Measurements from ENCODE around the gene FBXW11. TPM values are rescaled to one million over a fixed set of nuclear protein-coding genes. Genes with fewer than 3 reads are reported as not detected.

FBXW11 gene
- total RNA-seq, 4 donors from 2014 or later: 61.3 to 76.6 (median 70.2) TPM

- TF ChIP-seq, protein P1, sequence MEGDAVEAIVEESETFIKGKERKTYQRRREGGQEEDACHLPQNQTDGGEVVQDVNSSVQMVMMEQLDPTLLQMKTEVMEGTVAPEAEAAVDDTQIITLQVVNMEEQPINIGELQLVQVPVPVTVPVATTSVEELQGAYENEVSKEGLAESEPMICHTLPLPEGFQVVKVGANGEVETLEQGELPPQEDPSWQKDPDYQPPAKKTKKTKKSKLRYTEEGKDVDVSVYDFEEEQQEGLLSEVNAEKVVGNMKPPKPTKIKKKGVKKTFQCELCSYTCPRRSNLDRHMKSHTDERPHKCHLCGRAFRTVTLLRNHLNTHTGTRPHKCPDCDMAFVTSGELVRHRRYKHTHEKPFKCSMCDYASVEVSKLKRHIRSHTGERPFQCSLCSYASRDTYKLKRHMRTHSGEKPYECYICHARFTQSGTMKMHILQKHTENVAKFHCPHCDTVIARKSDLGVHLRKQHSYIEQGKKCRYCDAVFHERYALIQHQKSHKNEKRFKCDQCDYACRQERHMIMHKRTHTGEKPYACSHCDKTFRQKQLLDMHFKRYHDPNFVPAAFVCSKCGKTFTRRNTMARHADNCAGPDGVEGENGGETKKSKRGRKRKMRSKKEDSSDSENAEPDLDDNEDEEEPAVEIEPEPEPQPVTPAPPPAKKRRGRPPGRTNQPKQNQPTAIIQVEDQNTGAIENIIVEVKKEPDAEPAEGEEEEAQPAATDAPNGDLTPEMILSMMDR (IDR thresholded peaks at IDR 0.05): no peak
- no peak for TF ChIP-seq POLR2A (IDR thresholded peaks at IDR 0.05)
- Histone ChIP-seq H3K9me3 (no peaks in the 10 kb centered on the region), H3K4me3 (replicated peaks in 1 of 3) (no peak overlapping the region), H3K27me3 (no peaks in the 10 kb centered on the region), H3K36me3 (no peaks in the 10 kb centered on the region), H3K4me1 (peaks cover 41 to 60% of the 10 kb centered on the region in 2 donors), H3K27ac (peak overlapping the region in 1 of 3 donors; percentile 35)
- DNase-seq: no peak
- intact Hi-C loops (cut with DNase I): no loop called here
- WGBS, 2 donors: 44 to 52% methylated on average over 5 of the region's 5 CpGs
Observed at GRCh38 chr5:171999877-172000276, 6.6 kb downstream of the FBXW11 start.

DNA sequence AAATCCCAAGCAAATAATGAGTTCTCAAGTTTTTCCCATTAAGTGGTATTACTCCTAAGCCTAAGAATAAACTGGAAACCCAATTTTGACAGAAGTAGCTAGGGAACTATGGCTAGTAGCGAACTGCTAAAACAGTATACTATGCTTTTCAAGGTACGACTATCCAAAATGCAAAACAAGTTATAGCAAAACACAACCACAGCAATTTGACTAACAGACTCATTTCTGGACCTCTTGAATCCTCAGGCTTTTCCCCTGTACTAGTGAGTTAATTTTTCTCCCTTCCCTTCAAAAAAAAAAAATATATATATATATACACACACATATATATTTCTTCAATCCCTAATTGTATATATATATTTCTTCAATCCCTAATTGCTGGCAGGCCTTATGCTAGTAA, 7.3 kb downstream of the FBXW11 start:
- Histone ChIP-seq H3K4me3 (replicated peaks in 1 of 3) (no peak overlapping the region), H3K4me1 (peaks cover 34 to 53% of the 10 kb centered on the region in 2 donors), H3K27me3 (no peaks in the 10 kb centered on the region), H3K36me3 (no peaks in the 10 kb centered on the region), H3K9me3 (no peaks in the 10 kb centered on the region), H3K27ac (peak overlapping the region in 2 of 3 donors; percentile 35 to 50)
- 95 to 97% methylated on average over 2 of the region's 2 CpGs for WGBS, 2 donors
- DNase-seq: no peak
- TF ChIP-seq, protein P1 (IDR thresholded peaks at IDR 0.05): no peak
- intact Hi-C loops (cut with DNase I): no loop called here

DNA sequence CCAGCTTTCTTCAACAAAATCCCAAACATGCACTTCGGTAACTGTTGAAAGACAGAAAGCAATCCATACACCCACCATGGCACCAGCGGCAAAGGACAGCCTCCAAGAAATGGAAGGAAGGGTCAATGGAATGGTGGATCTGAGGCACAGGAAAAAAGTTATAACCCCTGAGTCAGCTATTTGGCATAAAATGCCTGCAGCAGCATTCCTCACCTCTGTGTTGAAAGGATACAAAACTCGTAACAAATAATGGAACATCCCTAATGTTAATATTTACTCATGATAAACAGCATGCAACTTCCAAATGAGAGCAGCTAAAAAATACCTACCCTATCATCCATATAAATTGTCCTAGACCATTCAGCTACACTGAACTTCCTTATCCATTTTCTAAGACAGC, 9.4 kb downstream of the FBXW11 start:
- Histone ChIP-seq H3K4me1 (peaks cover 32 to 36% of the 10 kb centered on the region in 2 donors), H3K27me3 (no peaks in the 10 kb centered on the region), H3K36me3 (no peaks in the 10 kb centered on the region), H3K9me3 (no peaks in the 10 kb centered on the region), H3K4me3 (replicated peaks in 1 of 3) (no peak overlapping the region), H3K27ac (no peak overlapping the region)
- intact Hi-C loops (cut with DNase I): no loop called here
- DNase-seq: no peak
- WGBS, 2 donors: 91 to 92% methylated on average over 3 of the region's 3 CpGs
- TF ChIP-seq, protein P1 (IDR thresholded peaks at IDR 0.05): no peak
- TF ChIP-seq POLR2A (IDR thresholded peaks at IDR 0.05): no peak

GRCh38 chr5:171992813-171993212, 13.6 kb downstream of the FBXW11 start:
- no peaks in the 10 kb centered on the region for H3K27me3 ChIP-seq
- no peak overlapping the region for H3K4me3 ChIP-seq (replicated peaks in 1 of 3)
- no peak for DNase-seq
- no peaks in the 10 kb centered on the region for H3K9me3 ChIP-seq
- intact Hi-C loops (cut with DNase I): no loop called here
- H3K27ac ChIP-seq: no peak overlapping the region
- 91% methylated on average over 2 of the region's 2 CpGs for WGBS, 2 donors
- no peak for TF ChIP-seq POLR2A (IDR thresholded peaks at IDR 0.05)
- TF ChIP-seq, protein P1 (IDR thresholded peaks at IDR 0.05): no peak
- H3K36me3 ChIP-seq: no peaks in the 10 kb centered on the region
- peaks cover 0 to 6% of the 10 kb centered on the region in 2 donors for H3K4me1 ChIP-seq

DNA sequence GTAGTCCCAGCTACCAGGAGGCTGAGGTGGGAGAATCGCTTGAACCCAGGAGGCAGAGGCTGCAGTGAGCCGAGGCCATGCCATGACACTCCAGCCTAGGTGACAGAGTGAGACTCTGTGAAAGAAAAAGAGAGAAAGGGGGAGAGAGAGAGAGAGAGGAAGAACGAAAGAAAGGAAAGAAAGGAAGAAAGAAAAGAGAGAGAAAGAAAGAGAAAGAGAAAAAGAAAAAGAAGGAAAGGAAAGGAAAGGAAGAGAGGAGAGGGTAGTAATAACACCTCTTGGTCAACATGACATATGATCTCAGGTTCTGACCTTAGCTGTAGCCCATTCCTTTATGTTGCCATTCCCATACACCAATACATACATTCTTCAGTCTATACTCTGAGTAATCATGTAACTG, 14.1 kb downstream of the FBXW11 start:
- TF ChIP-seq POLR2A (IDR thresholded peaks at IDR 0.05): no peak
- TF ChIP-seq, protein P1 (IDR thresholded peaks at IDR 0.05): no peak
- Histone ChIP-seq H3K4me1 (peaks cover 0 to 6% of the 10 kb centered on the region in 2 donors), H3K27me3 (no peaks in the 10 kb centered on the region), H3K4me3 (replicated peaks in 1 of 3) (no peak overlapping the region), H3K27ac (no peak overlapping the region), H3K36me3 (no peaks in the 10 kb centered on the region), H3K9me3 (no peaks in the 10 kb centered on the region)
- intact Hi-C loops (cut with DNase I): no loop called here
- DNase-seq: no peak
- WGBS, 2 donors: 94 to 97% methylated on average over 3 of the region's 3 CpGs

All from thyroid gland (tissue), 4 donors.